Hypothalamus (tissue), 51 donors: ENCODE measurements around the gene ZNF512.
"Not testable (repeated sequence)": the region's sequence is repeated elsewhere in the genome, so short reads cannot be mapped to it uniquely, and the experiment has no call there.

Experiments
- DNase-seq, 51 donors: peaks; one replicate each; lab custom pipeline; 2025; lab: John Stamatoyannopoulos, UW

ZNF512 gene

GRCh38 chr2:27582129-27582694 is 630 bp upstream of the ZNF512 start:
- DNase-seq = peak in 1 of 51 donors; percentile 4

GRCh38 chr2:27583390-27583915 is 611 bp downstream of the ZNF512 start:
- no peak for DNase-seq

GRCh38 chr2:27584597-27584996 is 1.8 kb downstream of the ZNF512 start:
- no peak for DNase-seq

GRCh38 chr2:27587025-27587424 is 4.2 kb downstream of the ZNF512 start:
- no peak for DNase-seq

- DNase-seq = no peak
Measured at GRCh38 chr2:27588308-27588707, 5.5 kb downstream of the ZNF512 start.

GRCh38 chr2:27591745-27592144 is 8.9 kb downstream of the ZNF512 start:
- no peak for DNase-seq

GRCh38 chr2:27593240-27593639 is 10.4 kb downstream of the ZNF512 start:
- no peak for DNase-seq

GRCh38 chr2:27594020-27594703 is 11.3 kb downstream of the ZNF512 start:
- DNase-seq = not testable (repeated sequence)

GRCh38 chr2:27595412-27595811 is 12.6 kb downstream of the ZNF512 start:
- not testable (repeated sequence) for DNase-seq

- DNase-seq = no peak
Measured at GRCh38 chr2:27596627-27597026, 13.8 kb downstream of the ZNF512 start.

- no peak for DNase-seq
Measured at GRCh38 chr2:27606611-27607010, 23.8 kb downstream of the ZNF512 start.

- DNase-seq = no peak
Measured at GRCh38 chr2:27613985-27614384, 31.1 kb downstream of the ZNF512 start.

GRCh38 chr2:27615316-27615715 is 32.5 kb downstream of the ZNF512 start:
- DNase-seq = no peak

GRCh38 chr2:27621524-27621923 is 38.7 kb downstream of the ZNF512 start:
- no peak for DNase-seq

- no peak for DNase-seq
Measured at GRCh38 chr2:27622921-27623384, 40.1 kb downstream of the ZNF512 start.

- no peak for DNase-seq
Measured at GRCh38 chr2:27624943-27625342, 42.1 kb downstream of the ZNF512 start.

- DNase-seq = not testable (repeated sequence)
Measured at GRCh38 chr2:27626323-27626722, 43.5 kb downstream of the ZNF512 start.

- DNase-seq = not testable (repeated sequence)
Measured at GRCh38 chr2:27626921-27627320, 44.1 kb downstream of the ZNF512 start.

- peak in 18 of 51 donors; percentile 22 to 66 (median 44) for DNase-seq
Measured at GRCh38 chr2:27627963-27628766, 45.3 kb downstream of the ZNF512 start.

- DNase-seq = peak; percentile 30 to 95 (median 82)
Measured at GRCh38 chr2:27628767-27629709, 46.2 kb downstream of the ZNF512 start, which contains the start of the genes CCDC121 and GPN1. CCDC121 (minus strand) TSS chr2:27629012; CDS start chr2:27627799, 1,213 bp downstream. GPN1 (plus strand) TSS chr2:27629050; CDS start chr2:27629059, 9 bp downstream.
